Gastrocnemius medialis (tissue), 4 donors: Measurements from ENCODE around the gene DDX39A. TPM values are rescaled to one million over a fixed set of nuclear protein-coding genes. Genes with fewer than 3 reads are reported as not detected.
A peak's percentile ranks its signal among the peaks of the same experiment; 100 is the strongest.
"Not testable (repeated sequence)": the region's sequence is repeated elsewhere in the genome, so short reads cannot be mapped to it uniquely, and the experiment has no call there.

Experiments used
- ATAC-seq, 2 donors: fragments of 150-250 bp; one replicate each; pipeline ENCODE4 v1.9.1; 2016
- DNase-seq, 2 donors: peaks; one replicate each; pipeline ENCODE4 v3.0.0-alpha.2; 2019
- H3K27ac ChIP-seq, 4 donors: fragments of 200-600 bp; sonication (generic); 1 replicate in 1 of 4; 2 replicates in 3 of 4; pipeline ENCODE4 v1.5.1; 2016 to 2018; ENCODE audit warnings: mild to moderate bottlenecking in 2 of 4, moderate library complexity in 1 of 4
- H3K27me3 ChIP-seq, 3 donors: fragments of 200-600 bp; sonication (generic) in 2 of 3; 1 replicate in 1 of 3; 2 replicates in 2 of 3; pipeline versions ENCODE4 v1.5.1 to v1.6.0; 2016 to 2019; ENCODE audit warnings: mild to moderate bottlenecking in 1 of 3, moderate library complexity in 1 of 3
- H3K36me3 ChIP-seq, 2 donors: fragments of 200-600 bp; sonication (generic) in 1 of 2; one replicate each; pipeline ENCODE4 v1.5.1; 2017 to 2018
- H3K4me1 ChIP-seq, 2 donors: fragments of 200-600 bp; sonication (generic) in 1 of 2; one replicate each; pipeline ENCODE4 v1.5.1; 2016 to 2017; ENCODE audit warnings: mild to moderate bottlenecking in 2 of 2
- H3K4me3 ChIP-seq, 4 donors: fragments of 200-600 bp; sonication (generic) in 3 of 4; 1 replicate in 1 of 4; 2 replicates in 3 of 4; pipeline ENCODE4 v1.5.1; 2016 to 2019; ENCODE audit warnings: mild to moderate bottlenecking in 2 of 4
- H3K9me3 ChIP-seq, 3 donors: fragments of 200-600 bp; sonication (generic) in 2 of 3; 1 replicate in 1 of 3; 2 replicates in 2 of 3; pipeline ENCODE4 v1.5.1; 2016 to 2019
- CTCF ChIP-seq, 5 experiments: fragments of 450-650 bp in 3 of 5; fragments of 200-600 bp in 2 of 5; sonication (generic) in 2 of 5; IDR thresholded peaks in 4 of 5; conservative IDR thresholded peaks in 1 of 5; 1 replicate in 4 of 5; 2 replicates in 1 of 5; pipeline ENCODE4 v1.5.1; 2016 to 2019; ENCODE audit warnings: antibody characterized with exemption in 5 of 5, mild to moderate bottlenecking in 3 of 5, moderate library complexity in 3 of 5
- POLR2A ChIP-seq, 2 donors: fragments of 450-650 bp; IDR thresholded peaks; one replicate each; pipeline ENCODE4 v1.6.1; 2017; ENCODE audit warnings: antibody characterized with exemption in 2 of 2, mild to moderate bottlenecking in 2 of 2, moderate library complexity in 2 of 2
- in situ Hi-C, 4 donors: fragments of 200-750 bp; cut with MboI; loops; one replicate each; pipeline versions ENCODE4 v1.15.0 to v1.8.0; 2017; ENCODE audit warnings: low sequenced_read_pairs in 4 of 4
- intact Hi-C: fragments of 100-400 bp; cut with DNase I; formaldehyde crosslinking; loops from one replicate; pipeline ENCODE4 v1.15.1; 2023; ENCODE audit warnings: low total_unique reads
- total RNA-seq, 4 donors: library from RNA; depleted of rRNA; stranded (reverse); fragments of >200 nt; gene quantifications; one replicate each; pipeline versions ENCODE4 v1.1.0 to v1.2.3, GENCODE V29; 2016

DDX39A gene
- total RNA-seq, 4 donors from 2014 or later, result 23.9 to 59.2 (median 41.3) TPM

GRCh38 chr19:14375582-14376291, 43.4 kb downstream of the DDX39A start:
- Histone ChIP-seq H3K27ac (peak overlapping the region; percentile 84 to 94 (median 92)), H3K4me3 (peak overlapping the region; percentile 15 to 35 (median 24)), H3K4me1 (peaks cover 20 to 24% of the 10 kb centered on the region in 2 donors), H3K27me3 (no peaks in the 10 kb centered on the region), H3K36me3 (no peaks in the 10 kb centered on the region), H3K9me3 (no peaks in the 10 kb centered on the region)
- intact Hi-C loops (no loop called here), in situ Hi-C loops (no loop called here)
- no peak for TF ChIP-seq CTCF (IDR thresholded peaks at IDR 0.05 in 4 of 5, conservative IDR thresholded peaks at IDR 0.05 in 1 of 5)
- peak; percentile 86 to 90 for TF ChIP-seq POLR2A (IDR thresholded peaks at IDR 0.05)
- ATAC-seq (peak; percentile 99), DNase-seq (peak; percentile 70 to 85)

GRCh38 chr19:14375055-14375581, 44.0 kb downstream of the DDX39A start:
- peak overlapping the region in 3 of 4 donors; percentile 15 to 35 (median 29) for H3K4me3 ChIP-seq
- H3K27me3 ChIP-seq, result no peaks in the 10 kb centered on the region
- intact Hi-C loops, result no loop called here
- ATAC-seq (peak; percentile 3 to 24), DNase-seq (peak; percentile 14 to 48)
- no peak for TF ChIP-seq POLR2A (IDR thresholded peaks at IDR 0.05)
- no peak for TF ChIP-seq CTCF (IDR thresholded peaks at IDR 0.05 in 4 of 5, conservative IDR thresholded peaks at IDR 0.05 in 1 of 5)
- in situ Hi-C loops, result no loop called here
- peaks cover 20% of the 10 kb centered on the region in 2 donors for H3K4me1 ChIP-seq
- H3K27ac ChIP-seq, result peak overlapping the region; percentile 84 to 94 (median 92)
- H3K36me3 ChIP-seq, result no peaks in the 10 kb centered on the region
- H3K9me3 ChIP-seq, result no peaks in the 10 kb centered on the region

- H3K4me3 ChIP-seq, intact Hi-C loops, ATAC-seq, H3K27ac ChIP-seq, H3K9me3 ChIP-seq, H3K27me3 ChIP-seq, DNase-seq, H3K36me3 ChIP-seq: not testable (repeated sequence)
- H3K4me1 ChIP-seq, result peaks cover 16% of the 10 kb centered on the region in 2 donors
- in situ Hi-C loops, result loop anchor here in 1 of 4 donors (25.0 kb wide), 1 partner anchor 487 kb away; the partner anchor contains the start of gene NANOS3
These were observed 44.8 kb downstream of the DDX39A start for GRCh38 chr19:14374313-14374712.

- ATAC-seq, H3K36me3 ChIP-seq, H3K27ac ChIP-seq, H3K4me3 ChIP-seq, DNase-seq, intact Hi-C loops, H3K9me3 ChIP-seq, H3K27me3 ChIP-seq: not testable (repeated sequence)
- peaks cover 12 to 16% of the 10 kb centered on the region in 2 donors for H3K4me1 ChIP-seq
- in situ Hi-C loops, result loop anchor here in 1 of 4 donors (25.0 kb wide), 1 partner anchor 485 kb away; the partner anchor contains the start of gene NANOS3
These were observed 46.6 kb downstream of the DDX39A start for GRCh38 chr19:14372384-14373077.

- H3K27ac ChIP-seq, result no peak overlapping the region
These were observed 47.8 kb downstream of the DDX39A start for GRCh38 chr19:14371301-14371821.

More at GRCh38 chr19:14371301-14371821, 47.8 kb downstream of the DDX39A start:
- DNase-seq (no peak), ATAC-seq (no peak)
- TF ChIP-seq POLR2A (IDR thresholded peaks at IDR 0.05), result no peak
- TF ChIP-seq CTCF (IDR thresholded peaks at IDR 0.05 in 4 of 5, conservative IDR thresholded peaks at IDR 0.05 in 1 of 5), result no peak
- no peaks in the 10 kb centered on the region for H3K27me3 ChIP-seq
- intact Hi-C loops (no loop called here), in situ Hi-C loops (loop anchor here in 1 of 4 donors (25.0 kb wide), 1 partner anchor 484 kb away; the partner anchor contains the start of gene NANOS3)
- no peaks in the 10 kb centered on the region for H3K36me3 ChIP-seq
- no peaks in the 10 kb centered on the region for H3K9me3 ChIP-seq
- peaks cover 11 to 16% of the 10 kb centered on the region in 2 donors for H3K4me1 ChIP-seq
- no peak overlapping the region for H3K4me3 ChIP-seq
